Mesenteric fat pad (tissue), 1 donor: ENCODE data around the gene DLGAP1. TPM values are rescaled to one million over a fixed set of nuclear protein-coding genes. Genes with fewer than 3 reads are reported as not detected.

ENCODE experiments used
- DNase-seq: peaks from one replicate; pipeline ENCODE4 v3.0.0-alpha.2; 2020; ENCODE audit warnings: low spot score
- total RNA-seq: library from RNA; stranded (reverse); fragmentation: NEBNext Ultra II Directional; extraction: Animal tissue kit (Norgen Biotek cat#: 25700); gene quantifications from one replicate; pipeline ENCODE4 v1.2.1, GENCODE V29; 2021
- donor health status: DM: yes; HTN: yes; CAD: no.

DLGAP1 gene
- total RNA-seq, 1 donor from 2014 or later: 4.2 TPM

DNA sequence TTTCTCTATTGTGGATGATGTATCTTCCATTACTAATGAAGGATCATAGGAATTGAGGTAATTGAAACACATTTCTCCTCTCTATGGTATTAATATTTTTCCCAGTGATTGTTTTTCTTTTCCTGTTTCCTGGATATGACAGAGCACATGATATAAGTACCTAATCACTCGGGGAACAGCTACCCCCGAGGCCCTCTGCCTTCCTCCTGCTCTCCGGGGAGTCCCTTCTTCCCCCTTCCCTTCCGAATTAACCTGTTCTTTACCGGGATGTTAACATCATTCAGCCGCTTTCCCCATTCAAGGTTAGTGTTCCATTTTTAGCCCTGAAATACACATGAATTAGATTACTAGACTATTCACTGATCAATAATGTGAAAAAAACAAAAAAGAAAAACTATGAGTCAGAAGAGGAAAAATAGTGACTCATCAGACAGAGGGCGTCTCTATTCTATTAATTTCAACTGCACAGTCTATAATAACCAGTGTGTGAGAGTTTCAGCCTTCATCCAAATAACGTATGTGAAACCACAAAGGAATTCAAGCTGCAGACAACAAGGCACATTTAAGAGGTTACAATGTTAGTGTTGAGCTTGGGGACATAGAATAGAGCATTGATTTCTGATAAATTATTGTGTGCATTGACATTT, 450.8 kb downstream of the DLGAP1 start:
- no peak for DNase-seq

DNA sequence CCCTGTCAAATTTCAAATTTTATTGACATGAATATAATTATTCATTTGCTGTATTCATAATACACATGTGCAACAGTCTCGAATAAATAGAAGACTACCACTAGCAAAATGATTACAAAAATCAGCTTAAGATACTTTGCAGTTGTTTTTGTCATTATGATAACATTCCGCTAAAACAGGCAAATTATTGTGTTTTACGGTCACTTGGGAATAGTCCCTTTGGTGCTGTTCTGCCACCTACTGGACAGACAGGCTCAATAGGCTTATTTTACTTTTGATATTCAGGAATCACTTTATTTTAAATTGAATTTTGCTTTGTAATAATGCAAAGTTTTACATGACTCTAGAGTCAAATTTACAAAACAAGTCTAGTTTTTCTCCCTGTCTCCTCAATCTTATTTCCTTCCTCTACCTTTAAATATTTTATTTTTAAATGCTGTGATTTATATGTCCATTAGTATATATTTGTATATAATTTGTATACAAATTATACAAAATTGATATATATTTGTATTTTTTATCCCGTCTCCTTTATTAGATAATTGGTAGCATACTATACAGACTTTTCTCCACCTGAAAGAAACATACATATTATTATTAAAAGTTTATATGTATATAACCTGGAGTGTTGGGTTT, 456.3 kb downstream of the DLGAP1 start:
- no peak for DNase-seq

DNA sequence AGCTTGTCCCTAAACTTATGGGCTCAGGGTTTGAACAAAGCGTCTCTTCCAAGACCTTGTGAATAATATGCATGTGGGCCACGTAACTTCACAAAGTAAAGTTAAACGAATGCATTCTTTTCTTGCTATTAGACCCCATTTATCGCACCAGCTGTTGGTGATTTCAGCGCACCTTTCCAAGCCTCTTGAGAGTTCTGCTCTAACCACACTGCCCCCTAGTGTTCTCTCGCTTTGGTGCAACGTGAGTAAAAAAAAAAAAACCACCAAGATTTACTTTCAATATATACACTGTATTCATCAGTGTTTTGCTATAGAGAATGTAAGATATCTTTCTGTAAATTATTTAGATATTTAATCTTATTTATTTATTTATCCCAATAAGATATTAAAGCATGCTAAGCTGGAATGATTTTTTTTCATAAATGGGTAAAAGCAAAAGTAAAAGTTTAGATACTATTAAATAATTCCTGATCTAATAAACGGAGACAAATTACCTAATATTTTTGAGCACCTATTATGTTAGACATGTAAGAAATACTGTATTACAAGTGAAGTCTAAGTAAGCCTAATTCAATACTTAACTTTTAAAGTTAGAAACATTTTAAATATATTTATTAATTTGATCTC, 459.5 kb downstream of the DLGAP1 start:
- no peak for DNase-seq

DNA sequence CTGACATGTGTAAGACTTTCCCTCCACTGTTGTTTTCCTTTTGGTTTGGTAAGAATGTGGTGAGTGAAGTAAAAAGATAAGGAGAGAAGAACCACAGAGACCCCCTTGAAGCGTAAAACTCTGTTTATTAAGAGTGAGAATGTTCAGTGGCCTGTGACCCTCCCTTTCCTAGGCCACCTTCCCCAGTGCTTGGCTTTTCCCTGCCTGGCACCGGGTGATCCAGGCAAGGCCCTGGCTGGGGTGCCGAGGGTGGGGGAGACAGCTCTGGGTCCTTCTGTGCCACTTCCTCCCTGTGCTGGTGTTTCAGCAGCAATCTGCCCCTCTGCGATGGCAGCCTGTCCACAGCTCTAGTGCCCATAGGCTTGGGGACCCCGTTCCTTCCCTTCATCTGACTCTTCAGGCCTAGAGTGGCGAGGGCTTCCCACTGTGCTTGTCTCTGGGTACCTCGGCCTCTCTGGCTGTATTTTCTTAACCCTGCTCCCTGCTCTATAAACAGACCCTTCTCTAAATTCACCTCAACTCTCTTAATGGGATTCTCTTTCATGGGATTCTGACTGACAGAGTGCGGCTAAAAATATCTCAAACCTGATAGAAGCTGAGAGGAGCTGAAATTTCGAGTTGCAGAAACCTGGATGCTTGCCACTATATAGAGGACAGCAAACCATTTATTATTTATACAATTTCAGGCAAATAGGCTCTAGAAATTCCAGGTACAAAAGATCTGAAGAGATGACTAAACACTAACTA, 461.0 kb downstream of the DLGAP1 start:
- DNase-seq: no peak

DNA sequence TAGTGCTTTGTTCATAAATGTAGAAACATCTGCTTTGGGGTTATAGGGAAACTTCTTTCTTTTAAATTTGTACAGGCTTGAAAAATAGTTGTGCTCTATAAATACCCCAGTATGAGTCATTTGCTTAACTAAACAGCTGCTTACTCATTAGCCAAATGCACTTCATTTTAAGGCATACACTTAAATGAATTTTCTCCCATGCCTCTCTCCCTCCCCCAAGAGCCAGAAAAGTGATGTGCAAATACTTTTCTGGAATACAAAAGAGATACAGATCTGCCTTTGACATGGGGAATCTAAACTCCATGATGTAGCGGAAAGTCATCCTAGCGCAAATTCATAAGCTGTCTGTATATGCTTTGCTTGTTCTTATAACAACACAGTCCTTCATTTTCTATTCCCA, 469.4 kb downstream of the DLGAP1 start:
- DNase-seq: no peak

DNA sequence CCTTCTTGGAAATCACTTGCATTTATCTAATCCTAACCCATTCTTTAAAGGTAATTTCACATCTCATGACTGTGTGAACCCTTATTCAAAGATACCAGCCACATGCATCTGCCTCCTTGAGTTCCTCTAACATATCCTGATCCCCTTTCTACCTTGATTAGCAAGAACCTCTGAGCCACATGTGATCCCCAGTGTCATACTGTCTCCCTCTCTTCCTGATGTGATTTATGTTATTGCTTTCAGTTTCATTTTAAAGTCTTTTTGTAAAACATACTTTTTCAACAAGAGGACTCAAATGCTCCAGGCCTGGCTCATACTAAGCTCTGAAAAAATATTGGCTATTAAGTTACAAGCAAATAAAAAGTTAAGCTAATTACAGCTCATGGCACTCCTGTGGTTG, 470.1 kb downstream of the DLGAP1 start:
- no peak for DNase-seq

DNA sequence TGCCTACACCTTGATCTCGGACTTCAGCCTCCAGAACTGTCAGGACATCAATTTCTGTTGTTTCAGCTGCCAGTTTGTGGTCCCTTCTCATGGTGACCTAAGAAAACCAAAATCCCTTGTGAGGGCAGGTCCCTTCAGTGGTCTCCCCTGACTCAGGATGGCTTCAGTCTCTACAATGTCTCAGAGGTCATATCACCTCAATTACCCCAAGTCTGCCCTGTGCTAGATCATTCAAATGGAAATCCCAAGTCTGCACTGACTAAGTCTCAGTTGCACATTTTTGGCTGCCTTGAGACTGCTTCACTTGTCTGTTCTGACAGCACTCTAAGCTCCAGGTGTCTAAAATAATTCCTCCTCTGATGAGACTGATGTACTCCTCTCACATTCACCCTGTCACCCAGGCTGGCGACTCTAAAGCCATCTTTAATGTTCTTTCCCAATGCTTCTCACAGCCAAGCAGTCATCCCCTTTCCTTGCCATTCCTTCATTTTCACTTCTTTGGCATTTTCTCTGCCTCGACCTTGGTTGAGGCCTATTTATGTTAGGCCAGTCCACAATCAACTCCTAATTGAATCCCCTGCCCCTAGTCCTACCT, 470.8 kb downstream of the DLGAP1 start:
- no peak for DNase-seq

DNA sequence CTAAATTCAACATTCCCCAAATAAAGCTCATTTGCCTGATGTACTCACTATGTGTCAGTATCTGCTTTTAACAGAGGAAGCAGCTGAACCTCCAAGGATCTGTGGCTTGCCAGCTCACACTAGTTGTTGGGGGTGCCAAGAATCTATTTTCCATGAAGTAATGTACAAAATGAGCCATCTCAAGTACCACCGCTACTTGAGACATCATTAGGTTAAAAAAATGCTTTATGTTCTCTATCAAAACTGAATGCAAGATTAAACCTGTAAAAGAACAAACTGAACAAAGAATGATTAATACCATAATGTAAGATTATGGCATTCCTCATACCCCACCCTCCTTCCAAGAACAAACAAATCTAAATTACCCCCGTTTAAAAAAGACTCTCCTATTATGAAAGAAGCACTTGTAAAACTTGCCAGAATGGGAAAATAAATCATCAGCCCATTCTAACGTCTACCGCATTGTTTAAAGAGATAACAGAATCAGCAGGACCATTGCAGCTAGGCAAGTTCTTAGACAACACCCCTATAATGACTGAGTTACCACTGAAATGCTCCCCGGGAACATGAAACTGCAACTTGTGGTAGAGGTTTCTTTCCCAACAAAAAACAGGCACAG, 471.6 kb downstream of the DLGAP1 start:
- no peak for DNase-seq

DNA sequence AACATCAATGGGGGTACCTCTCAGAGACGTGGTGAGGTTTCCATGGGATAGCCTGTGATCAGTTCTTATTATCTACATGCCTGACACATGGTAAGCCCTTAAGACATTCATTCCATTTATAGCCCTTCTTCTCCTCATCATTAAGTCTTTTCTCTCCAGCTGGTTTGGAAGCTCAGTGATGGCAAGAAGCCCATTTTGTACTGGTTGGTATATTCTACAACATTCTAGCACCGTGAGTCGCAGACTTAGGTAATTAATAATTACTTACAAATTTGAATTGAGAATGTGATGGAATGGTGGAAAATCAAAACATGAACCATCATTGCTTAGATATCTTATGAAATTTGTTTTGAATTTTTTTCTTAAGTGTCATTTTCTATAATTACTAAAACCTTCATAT, 472.6 kb downstream of the DLGAP1 start:
- DNase-seq: no peak

DNA sequence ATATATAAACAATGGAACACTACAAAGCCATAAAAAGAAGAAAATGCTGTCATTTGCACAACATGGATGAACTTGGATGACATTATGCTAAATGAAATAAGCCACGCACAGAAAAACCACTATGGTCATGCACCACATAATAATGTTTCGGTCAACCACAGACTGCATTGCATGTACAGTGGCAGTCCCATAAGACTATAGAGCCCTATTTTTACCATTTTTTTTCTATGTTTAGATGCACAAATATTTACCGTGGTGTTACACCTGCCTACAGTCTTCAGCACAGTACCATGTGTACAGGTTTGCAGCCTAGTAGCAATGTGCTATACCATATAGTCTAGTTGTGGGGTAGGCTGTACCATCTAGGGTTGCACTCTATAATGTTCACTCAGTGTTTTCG, 476.1 kb downstream of the DLGAP1 start:
- DNase-seq: no peak

DNA sequence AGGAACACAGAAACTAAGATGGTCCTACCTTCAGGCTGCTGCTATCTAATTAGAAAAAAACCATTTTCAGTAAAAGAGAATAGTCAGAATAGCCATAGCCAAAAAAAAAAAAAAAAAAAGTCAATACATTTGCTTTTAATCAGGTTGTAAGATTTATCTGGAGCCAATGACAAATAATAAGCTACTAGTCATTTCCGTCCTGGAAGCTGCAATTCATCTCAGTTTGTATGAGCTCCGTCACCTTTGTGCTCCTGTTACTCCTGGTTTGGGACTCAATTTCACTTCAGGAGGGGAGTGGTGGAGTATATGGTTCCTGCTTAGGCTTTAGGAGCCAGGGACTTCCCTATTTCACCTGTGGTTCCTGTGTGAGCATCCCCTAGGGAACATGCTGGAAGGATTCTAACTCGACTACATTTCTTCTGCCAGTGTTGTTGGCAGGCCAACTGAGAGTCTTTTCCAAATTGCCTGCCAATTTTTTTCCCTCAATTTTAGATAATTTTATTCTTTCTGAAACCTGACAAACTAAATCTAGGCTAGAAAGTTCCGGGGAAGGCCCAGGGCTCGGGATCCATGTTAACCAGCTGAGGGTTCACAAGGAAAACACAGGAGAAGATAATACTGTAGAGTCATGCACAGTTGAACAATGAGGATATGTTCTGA, 481.8 kb downstream of the DLGAP1 start:
- DNase-seq: no peak

DNA sequence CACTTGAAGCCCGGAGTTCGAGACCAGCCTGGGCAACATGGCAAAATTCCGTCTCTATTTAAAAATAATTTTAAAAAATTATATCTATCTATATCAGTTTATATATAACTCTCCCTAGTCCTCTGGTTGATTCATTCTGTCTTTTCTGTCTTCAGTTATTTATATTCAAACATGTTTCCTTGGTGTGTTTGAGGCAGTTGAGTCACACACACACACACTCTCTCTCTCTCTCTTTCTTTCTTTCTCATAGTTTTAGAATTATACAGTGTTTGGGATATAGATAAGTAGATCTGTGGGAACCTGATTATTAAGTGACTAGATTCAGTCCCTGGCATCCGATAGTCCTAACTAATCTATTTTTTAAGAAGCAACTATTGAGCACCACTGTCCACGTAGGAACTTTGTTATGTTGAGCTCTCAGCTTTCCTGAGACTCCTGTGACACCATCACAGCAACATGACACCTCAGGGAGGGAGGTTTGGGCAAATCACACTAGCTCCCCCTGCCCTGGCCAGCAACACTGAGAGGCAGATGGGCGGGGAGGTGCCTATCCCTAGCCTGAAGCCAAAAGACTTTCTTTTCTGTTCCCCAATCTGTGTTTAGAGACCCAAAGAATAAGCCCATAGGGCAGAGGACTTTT, 482.7 kb downstream of the DLGAP1 start:
- no peak for DNase-seq

DNA sequence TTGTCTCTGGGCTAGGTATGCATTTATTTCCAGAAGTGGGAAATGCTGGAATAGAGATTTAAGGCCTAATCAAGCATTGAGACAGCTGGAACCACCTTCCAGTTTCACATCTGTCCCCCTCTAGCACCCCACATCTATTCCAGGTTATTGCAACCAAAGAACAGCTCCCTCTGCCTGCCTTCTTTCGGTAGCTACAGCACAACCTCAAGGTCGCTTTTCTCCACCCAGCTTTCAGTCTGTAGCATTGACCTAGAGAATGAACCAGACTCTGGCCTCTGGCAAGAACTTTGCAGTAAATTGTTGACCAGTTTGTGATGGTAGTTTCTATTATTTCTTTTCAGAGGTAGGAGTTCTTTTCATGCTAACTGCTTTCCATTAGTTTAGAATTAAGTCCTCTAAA, 484.2 kb downstream of the DLGAP1 start:
- no peak for DNase-seq

DNA sequence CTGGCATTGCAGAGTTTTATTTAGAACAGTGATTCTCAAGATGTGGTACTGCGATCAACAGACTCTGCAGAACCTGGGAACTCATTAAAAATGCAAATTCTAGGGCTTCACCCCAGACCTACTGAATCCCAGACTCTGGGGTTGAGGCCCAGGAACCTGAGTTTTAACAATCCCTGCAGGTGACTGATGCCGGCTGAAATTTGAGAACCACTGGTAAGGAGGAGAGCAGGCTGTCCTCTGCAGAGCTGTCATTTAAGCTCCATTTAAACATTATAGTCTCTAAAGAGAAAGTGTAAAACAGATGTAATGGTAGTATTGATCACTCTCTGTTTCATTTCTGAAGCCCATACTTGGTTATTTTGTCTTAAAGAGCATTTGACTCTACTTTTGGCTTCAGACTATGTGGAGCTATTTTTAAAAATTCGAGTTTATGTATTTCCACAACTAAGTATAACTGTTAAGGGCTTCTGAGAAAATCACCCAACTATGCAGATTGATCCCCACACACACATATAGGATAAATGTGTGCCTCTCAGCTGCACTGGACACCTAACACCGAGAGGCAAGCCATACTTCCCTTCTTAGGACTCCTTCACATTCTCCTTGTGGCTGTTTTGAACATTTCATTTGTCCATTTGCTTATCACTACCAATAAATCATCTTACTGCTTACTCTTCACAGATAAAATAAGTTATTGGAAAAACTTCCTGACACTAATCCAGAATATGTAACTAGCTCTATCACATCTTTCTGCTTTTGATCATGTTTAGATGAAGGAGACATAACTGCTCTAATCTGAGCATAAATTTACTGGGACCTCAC, 487.5 kb downstream of the DLGAP1 start:
- DNase-seq: no peak

DNA sequence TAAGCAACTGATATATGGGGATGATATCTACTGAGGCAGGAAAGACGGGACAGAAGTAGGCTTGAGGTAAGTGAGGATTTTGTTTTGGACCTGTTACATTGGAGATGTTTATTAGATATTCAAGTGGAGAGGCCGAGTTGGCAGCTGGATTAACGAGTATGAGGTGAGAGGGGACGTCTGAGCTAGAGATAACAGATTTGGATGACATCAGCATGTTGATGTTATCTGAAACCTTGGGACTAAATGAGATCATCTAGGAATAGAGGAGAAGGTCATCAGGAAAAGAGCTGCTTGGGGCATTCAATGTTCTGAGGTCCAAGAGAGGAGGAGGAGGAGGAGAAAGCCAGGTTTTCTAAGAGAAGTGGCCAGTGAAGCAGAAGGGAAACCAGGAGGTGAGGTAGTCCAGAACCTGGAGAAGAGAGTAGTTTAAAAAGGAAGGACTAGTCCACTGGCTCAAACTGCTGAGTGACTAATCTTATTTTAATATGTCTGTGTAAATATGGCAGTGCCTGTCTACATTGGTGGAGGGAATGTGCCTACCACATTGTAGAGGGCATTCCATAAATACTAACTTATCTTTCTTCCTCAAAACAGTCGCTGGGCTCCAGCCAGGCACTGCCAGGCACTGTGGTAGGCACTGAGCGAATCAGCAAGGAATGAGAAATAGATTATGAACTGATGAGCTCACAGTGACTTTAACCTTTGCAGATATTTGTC, 488.3 kb downstream of the DLGAP1 start:
- no peak for DNase-seq

DNA sequence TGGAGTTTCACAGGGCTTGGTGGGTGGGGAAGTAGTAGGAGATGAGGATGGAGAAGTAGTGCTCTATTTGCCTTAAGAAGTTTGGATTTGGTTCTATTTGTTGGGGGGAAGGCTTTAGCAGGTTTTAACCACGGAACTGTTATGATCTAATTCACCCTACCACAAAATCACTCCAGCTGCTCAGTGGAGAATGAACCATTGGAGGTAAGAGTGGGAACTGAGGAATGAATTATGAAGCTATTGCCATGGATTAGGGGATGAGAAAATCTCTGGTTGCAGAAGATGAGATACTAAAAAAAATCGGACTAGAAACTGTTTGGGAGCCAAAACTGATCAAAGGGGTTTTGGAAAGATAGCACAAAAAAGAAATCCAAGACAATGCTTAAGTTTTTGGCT, 488.9 kb downstream of the DLGAP1 start:
- no peak for DNase-seq

DNA sequence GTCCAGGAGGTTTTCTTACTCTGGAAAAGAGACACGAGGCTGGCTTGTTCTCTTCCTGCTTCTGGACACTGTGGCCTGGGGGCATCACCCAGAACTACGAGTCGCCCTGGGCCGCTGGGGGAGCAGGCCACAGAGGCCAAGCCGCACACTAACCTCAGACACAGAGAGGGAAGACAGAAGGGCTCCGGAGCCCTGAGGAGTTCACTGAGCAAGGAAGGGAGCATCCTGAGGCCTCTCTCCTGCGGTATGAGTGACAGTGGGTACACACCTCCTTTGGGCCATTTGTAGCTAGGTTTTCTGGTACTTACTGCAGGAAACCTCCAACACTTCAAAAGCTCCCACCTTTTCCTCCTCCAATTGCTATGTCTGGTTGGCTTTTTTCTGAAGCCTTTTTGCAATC, 494.1 kb downstream of the DLGAP1 start:
- no peak for DNase-seq

DNA sequence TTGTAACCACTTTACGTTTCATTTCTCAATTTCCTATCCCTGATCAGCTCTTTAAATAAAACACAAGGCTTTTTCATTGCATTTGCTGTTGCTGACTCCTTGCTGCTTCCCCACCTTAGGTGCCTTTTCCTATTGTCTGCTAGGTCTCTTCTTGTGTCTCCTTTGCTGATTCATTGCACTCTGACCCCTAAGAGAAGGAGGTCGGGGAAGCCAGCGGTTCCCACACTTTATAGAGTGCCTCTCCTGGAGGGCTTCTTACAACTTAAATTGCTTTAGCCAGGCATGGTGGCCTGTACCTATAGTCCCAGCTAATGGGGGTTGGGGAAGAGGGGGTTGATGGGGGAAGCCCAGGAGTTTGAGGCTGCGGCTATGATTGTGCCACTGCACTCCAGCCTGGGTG, 495.0 kb downstream of the DLGAP1 start:
- DNase-seq: no peak

DNA sequence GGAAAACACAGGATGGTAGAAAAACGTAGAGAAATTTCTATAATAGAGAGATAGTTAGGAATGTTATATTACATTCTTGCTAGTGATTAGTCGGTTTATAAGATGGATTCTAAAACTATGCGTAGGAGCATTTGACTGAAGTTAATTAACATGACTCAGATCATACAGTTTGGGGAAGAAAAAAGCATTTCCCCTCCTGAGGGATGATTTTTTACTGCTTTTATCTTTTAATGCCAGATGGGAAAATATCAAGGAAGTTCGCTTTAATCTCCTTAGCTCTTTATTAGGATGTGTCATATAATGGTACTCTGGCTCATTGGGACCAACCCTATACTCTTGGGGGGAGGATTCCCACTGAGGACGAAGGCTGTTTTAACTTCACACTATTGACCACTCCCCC, 503.1 kb downstream of the DLGAP1 start:
- no peak for DNase-seq
